Measurements from ENCODE around the gene MSI2. TPM values are rescaled to one million over a fixed set of nuclear protein-coding genes. Genes with fewer than 3 reads are reported as not detected.

Gene MSI2
- total and polyA plus RNA-seq, 9 of the 15 experiments (the other 6 are each of a cell fraction or from before 2014, with no cell fraction given): 4.6 to 61.8 (median 42.4) TPM

- Histone ChIP-seq H2AFZ (ENCODE audit: low read depth, low read length) (no peak overlapping the region), H3K27ac (ENCODE audit: extremely low read depth, low read depth, low read length) (no peak overlapping the region), H3K79me2 (ENCODE audit: control insufficient read depth, insufficient read depth, low read length) (no peaks in the 10 kb centered on the region), H4K20me1 (replicated peaks; ENCODE audit: control insufficient read depth, insufficient read depth, low read length) (no peaks in the 10 kb centered on the region), H3K9ac (ENCODE audit: insufficient read depth in 1 of 2, low read depth in 2 of 2, low read length in 2 of 2) (no peak overlapping the region), H3K9me1 (ENCODE audit: control insufficient read depth, insufficient read depth, low read length) (no peaks in the 10 kb centered on the region), H3K36me3 (ENCODE audit: control insufficient read depth, insufficient read depth, low read length) (no peaks in the 10 kb centered on the region), H3K9me3 (replicated peaks; ENCODE audit: control insufficient read depth, insufficient read depth, low read depth, low read length) (no peaks in the 10 kb centered on the region), H3K4me2 (ENCODE audit: insufficient read depth, low read length) (no peak overlapping the region), H3K4me3 (no peak overlapping the region), H3K27me3 (ENCODE audit: control insufficient read depth in 2 of 2, insufficient read depth in 2 of 2, low read length in 2 of 2) (peaks cover 0 to 4% of the 10 kb centered on the region in 2 experiments; a peak in 1 of 5 replicates), H3K4me1 (replicated peaks in 1 of 2; ENCODE audit: control insufficient read depth in 2 of 2, insufficient read depth in 2 of 2, low read length in 2 of 2) (no peaks in the 10 kb centered on the region; a peak in 1 of 5 replicates)
- 15% methylated on average over 5 of the region's 5 CpGs for WGBS (ENCODE audit: insufficient coverage, low coverage, missing lambda C conversion rate)
- intact Hi-C loops (cut with micrococcal nuclease): no loop called here
- peak; percentile 65 for FAIRE-seq
- BruUV-seq (replicated peaks): no TSS peak
- TF ChIP-seq PKNOX1 (IDR thresholded peaks at IDR 0.05) (peak; percentile 44; the same call in 1 of the 2 replicates), ZBTB26 (CRISPR knock-in tag; IDR thresholded peaks at IDR 0.05) (no peak), RAD51 (IDR thresholded peaks at IDR 0.05; ENCODE audit: borderline replicate concordance, low read depth) (peak; percentile 73), NFYB (IDR thresholded peaks at IDR 0.05; ENCODE audit: extremely low read depth, insufficient read length) (peak; percentile 83), USF2 (CRISPR knock-in tag; IDR thresholded peaks at IDR 0.05) (peak; percentile 78), MEF2A (IDR thresholded peaks at IDR 0.05; ENCODE audit: control insufficient read depth, low read depth, low read length) (no peak), CBFA2T2 (conservative IDR thresholded peaks at IDR 0.05) (0 out of 2 replicates have a peak, but pooled peaks have one; percentile 23)
- TF ChIP-seq, protein P1, sequence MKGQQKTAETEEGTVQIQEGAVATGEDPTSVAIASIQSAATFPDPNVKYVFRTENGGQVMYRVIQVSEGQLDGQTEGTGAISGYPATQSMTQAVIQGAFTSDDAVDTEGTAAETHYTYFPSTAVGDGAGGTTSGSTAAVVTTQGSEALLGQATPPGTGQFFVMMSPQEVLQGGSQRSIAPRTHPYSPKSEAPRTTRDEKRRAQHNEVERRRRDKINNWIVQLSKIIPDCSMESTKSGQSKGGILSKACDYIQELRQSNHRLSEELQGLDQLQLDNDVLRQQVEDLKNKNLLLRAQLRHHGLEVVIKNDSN (CRISPR knock-in tag; IDR thresholded peaks at IDR 0.05): peak; percentile 77
- ATAC-seq: peak; percentile 68
- POLR2A ChIA-PET: no interaction called here
- CTCF ChIA-PET (ENCODE audit: low intra/inter-chr PET ratio): interaction anchor here (0.6 kb wide), 1 partner anchor 84 kb away, joined by 3 read pairs; no protein-coding TSS in a partner anchor
- peak in 3 of 4 experiments; percentile 19 to 34 (median 29) for DNase-seq (ENCODE audit: extremely low read depth in 1 of 4, low spot score in 3 of 4)
- in situ Hi-C loops (cut with MboI): no loop called here
These were observed 43.0 kb upstream of the MSI2 start for GRCh38 chr17:57213180-57213825.

Measured in K562 (cell line).